GM12878 (cell line): ENCODE data around the gene RFX7. TPM values are rescaled to one million over a fixed set of nuclear protein-coding genes. Genes with fewer than 3 reads are reported as not detected.

ENCODE experiments used
- ATAC-seq: fragments of 200-7000 bp; cut with Tn5 transposase; 3 replicates; pipeline ENCODE4 v1.9.1; 2020; ENCODE audit warnings: mild to moderate bottlenecking, moderate library complexity
- BruUV-seq: library from RNA; stranded (reverse); fragments of 400-500 nt; replicated peaks from 2 replicates; lab custom pipeline; 2021; lab: Mats Ljungman, UMichigan
- CTCF ChIA-PET: fragments of 300-600 bp; sonication (Branson Sonifier 250); formaldehyde crosslinking; extraction: SDS; loops from one replicate; lab custom pipeline; 2021; ENCODE audit warnings: inconsistent platforms; lab: Yijun Ruan, JAX
- POLR2A ChIA-PET: fragments of 350-600 bp; formaldehyde crosslinking; extraction: SDS; loops from one replicate; lab custom pipeline; 2021; ENCODE audit warnings: inconsistent platforms; lab: Charles Lee
- RAD21 ChIA-PET: fragments of 300-600 bp; sonication (Branson Sonifier 250); formaldehyde crosslinking; loops from one replicate; lab custom pipeline; 2023; ENCODE audit warnings: antibody characterized with exemption; ENCODE audit not compliant: unreplicated experiment; lab: Charles Lee
- SMC1A ChIA-PET: fragments of 300-600 bp; sonication (Branson Sonifier 250); formaldehyde crosslinking; loops from one replicate; lab custom pipeline; 2023; ENCODE audit not compliant: unreplicated experiment, uncharacterized antibody; lab: Charles Lee
- DNase-seq: peaks from one replicate; pipeline ENCODE4 v3.0.0-alpha.2; 2011; ENCODE audit warnings: low read depth, low spot score
- FAIRE-seq: peaks from 3 replicates; lab custom pipeline; 2011; peaks lifted over from hg19 to GRCh38; lab: Jason Lieb, UNC
- H2AFZ ChIP-seq: 2 replicates; pipeline ENCODE4 v1.6.0; 2011; ENCODE audit warnings: low read depth, low read length, control low read depth; ENCODE audit not compliant: control insufficient read depth
- H3K27ac ChIP-seq: 2 replicates; pipeline ENCODE4 v1.5.1; 2011; ENCODE audit warnings: control low read depth; ENCODE audit not compliant: control insufficient read depth, insufficient read depth
- H3K27me3 ChIP-seq, 2 experiments: replicated peaks in 1 of 2; 2 replicates each; pipeline versions ENCODE4 v1.6.0 to v1.6.1; 2011; ENCODE audit warnings: low read length in 1 of 2; ENCODE audit not compliant: control insufficient read depth in 2 of 2, insufficient read depth in 2 of 2
- H3K36me3 ChIP-seq, 2 experiments: 2 replicates each; pipeline ENCODE4 v1.5.1; 2011; ENCODE audit warnings: low read length in 1 of 2; ENCODE audit not compliant: control insufficient read depth in 2 of 2, insufficient read depth in 2 of 2
- H3K4me1 ChIP-seq: 2 replicates; pipeline ENCODE4 v1.6.1; 2011; ENCODE audit warnings: mild to moderate bottlenecking, low read length, moderate library complexity, mixed read lengths; ENCODE audit not compliant: control insufficient read depth, insufficient read depth
- H3K4me2 ChIP-seq: 2 replicates; pipeline ENCODE4 v1.6.0; 2011; ENCODE audit warnings: control low read depth; ENCODE audit not compliant: control insufficient read depth, insufficient read depth
- H3K4me3 ChIP-seq: fragments of 200-600 bp; sonication (generic); 2 replicates; pipeline ENCODE4 v1.5.1; 2016
- H3K79me2 ChIP-seq: 2 replicates; pipeline ENCODE4 v1.6.0; 2011; ENCODE audit warnings: low read length; ENCODE audit not compliant: control insufficient read depth, insufficient read depth
- H3K9ac ChIP-seq: 2 replicates; pipeline ENCODE4 v1.8.0; 2011; ENCODE audit warnings: low read length, control low read depth, mixed read lengths; ENCODE audit not compliant: control insufficient read depth, insufficient read depth
- H3K9me3 ChIP-seq: replicated peaks from 3 replicates; pipeline ENCODE4 v1.5.1; 2011; ENCODE audit warnings: mild to moderate bottlenecking, low read length; ENCODE audit not compliant: control insufficient read depth, insufficient read depth
- H4K20me1 ChIP-seq: 2 replicates; pipeline ENCODE4 v1.6.0; 2011; ENCODE audit not compliant: control insufficient read depth, insufficient read depth
- GATAD2B ChIP-seq: fragments of 450-650 bp; conservative IDR thresholded peaks from 2 replicates; pipeline ENCODE4 v1.6.1; 2017; ENCODE audit warnings: low read depth, mild to moderate bottlenecking, moderate library complexity
- HDAC2 ChIP-seq: fragments of 200-600 bp; sonication (generic); IDR thresholded peaks from 2 replicates; pipeline ENCODE4 v1.6.1; 2017
- IKZF2 ChIP-seq, 2 experiments: fragments of 450-650 bp; IDR thresholded peaks; 2 replicates each; pipeline ENCODE4 v1.6.1; 2017; ENCODE audit warnings: mild to moderate bottlenecking in 2 of 2, moderate library complexity in 2 of 2
- KAT2A ChIP-seq: conservative IDR thresholded peaks from 2 replicates; pipeline ENCODE4 v1.6.1; 2011; ENCODE audit warnings: low read depth, low read length; ENCODE audit not compliant: control insufficient read depth
- KDM1A ChIP-seq: fragments of 200-600 bp; sonication (generic); IDR thresholded peaks from 2 replicates; pipeline ENCODE4 v1.6.1; 2016; ENCODE audit warnings: borderline replicate concordance
- MEF2A ChIP-seq: IDR thresholded peaks from 2 replicates; pipeline ENCODE4 v1.6.1; 2011; ENCODE audit warnings: low read depth, mild to moderate bottlenecking, low read length, moderate library complexity; ENCODE audit not compliant: insufficient read depth
- MTA3 ChIP-seq: IDR thresholded peaks from 2 replicates; pipeline ENCODE4 v1.6.1; 2012; ENCODE audit warnings: low read length, inconsistent platforms, borderline replicate concordance
- MYB ChIP-seq: fragments of 150-350 bp; IDR thresholded peaks from 2 replicates; pipeline ENCODE4 v1.6.1; 2014; ENCODE audit warnings: mild to moderate bottlenecking, low read depth, low read length, borderline replicate concordance
- NFYB ChIP-seq: IDR thresholded peaks from 2 replicates; pipeline ENCODE4 v1.6.1; 2011; ENCODE audit warnings: low read depth, mild to moderate bottlenecking, low read length, improper control_type of control experiment, moderate library complexity; ENCODE audit not compliant: insufficient read depth
- PAX5 ChIP-seq: IDR thresholded peaks from 2 replicates; pipeline ENCODE4 v1.6.1; 2011; ENCODE audit warnings: low read depth, low read length, borderline replicate concordance
- SIX5 ChIP-seq: IDR thresholded peaks from 2 replicates; pipeline ENCODE4 v1.6.1; 2011; ENCODE audit warnings: mild to moderate bottlenecking, low read depth, low read length, moderate library complexity; ENCODE audit not compliant: severe bottlenecking
- SMARCA5 ChIP-seq: fragments of 450-650 bp; IDR thresholded peaks from 2 replicates; pipeline ENCODE4 v1.6.1; 2017; ENCODE audit warnings: mild to moderate bottlenecking
- TCF12 ChIP-seq: IDR thresholded peaks from 2 replicates; pipeline ENCODE4 v1.6.1; 2011; ENCODE audit warnings: low read depth, mild to moderate bottlenecking, low read length
- ZNF274 ChIP-seq: IDR thresholded peaks from one replicate; pipeline ENCODE4 v1.8.0; 2011; ENCODE audit not compliant: insufficient read length, insufficient read depth
- ZNF622 ChIP-seq: fragments of 450-650 bp; IDR thresholded peaks from 2 replicates; pipeline ENCODE4 v1.6.1; 2017; ENCODE audit warnings: mild to moderate bottlenecking, inconsistent platforms
- WGBS: methylation state at CpG from one replicate; pipeline ENCODE4 v1.1.6; 2016; ENCODE audit warnings: low lambda C conversion rate; ENCODE audit not compliant: insufficient replicate concordance, insufficient coverage; ENCODE audit errors: missing lambda C conversion rate; 5-methylcytosine and 5-hydroxymethylcytosine counted together
- in situ Hi-C: fragments of 300-500 bp; cut with MboI; formaldehyde crosslinking; loops from 9 replicates; pipeline ENCODE4 v1.14.3; 2018; ENCODE audit warnings: mixed read lengths
- intact Hi-C: fragments of 100-400 bp; cut with micrococcal nuclease; formaldehyde crosslinking; loops from one replicate; pipeline ENCODE4 v1.14.2; 2022; ENCODE audit not compliant: unreplicated experiment
- polyA plus RNA-seq, 11 experiments: library from polyadenylated mRNA; depleted of rRNA in 4 of 11; unstranded in 6 of 11; stranded (reverse) in 5 of 11; fragments of >200 nt; fragmentation: Nextera tagmentation in 4 of 11; fragmentation: Illumina TruSeq in 1 of 11; extraction: Ambion mirVana in 4 of 11; extraction: Trizol in 1 of 11; gene quantifications; 1 replicate in 1 of 11; 2 replicates in 10 of 11; pipeline versions ENCODE4 v1.2.1 to v1.2.3, GENCODE V29; 2011 to 2016; ENCODE audit warnings: inconsistent platforms in 2 of 11, missing spikeins in 2 of 11, low read depth in 1 of 11
- total RNA-seq, 4 experiments: library from RNA; depleted of rRNA in 3 of 4; stranded (reverse); fragments of >200 nt in 3 of 4; fragmentation: Illumina TruSeq in 1 of 4; extraction: Trizol in 1 of 4; gene quantifications; 2 replicates each; pipeline versions ENCODE4 v1.2.1 to v1.2.3, GENCODE V29; 2013 to 2021
- TF ChIP-seq, protein P1 (sequence below): IDR thresholded peaks from 2 replicates; pipeline ENCODE4 v1.6.1; 2012; ENCODE audit warnings: low read depth, low read length, improper control_type of control experiment
- TF ChIP-seq, protein P2 (sequence below): fragments of 450-650 bp; formaldehyde crosslinking; IDR thresholded peaks from 2 replicates; pipeline ENCODE4 v1.4.0; 2022; ENCODE audit warnings: mild to moderate bottlenecking, moderate library complexity
- TF ChIP-seq, protein P3 (sequence below): IDR thresholded peaks from 2 replicates; pipeline ENCODE4 v1.6.1; 2011; ENCODE audit warnings: borderline replicate concordance, low read depth, mild to moderate bottlenecking, moderate library complexity, low read length; ENCODE audit not compliant: insufficient read depth, poor library complexity, severe bottlenecking

The RFX7 gene
- total and polyA plus RNA-seq, 10 of the 15 experiments (the other 5 are each of a cell fraction or from before 2014, with no cell fraction given) = 3.2 to 31.4 (median 10.7) TPM

DNA sequence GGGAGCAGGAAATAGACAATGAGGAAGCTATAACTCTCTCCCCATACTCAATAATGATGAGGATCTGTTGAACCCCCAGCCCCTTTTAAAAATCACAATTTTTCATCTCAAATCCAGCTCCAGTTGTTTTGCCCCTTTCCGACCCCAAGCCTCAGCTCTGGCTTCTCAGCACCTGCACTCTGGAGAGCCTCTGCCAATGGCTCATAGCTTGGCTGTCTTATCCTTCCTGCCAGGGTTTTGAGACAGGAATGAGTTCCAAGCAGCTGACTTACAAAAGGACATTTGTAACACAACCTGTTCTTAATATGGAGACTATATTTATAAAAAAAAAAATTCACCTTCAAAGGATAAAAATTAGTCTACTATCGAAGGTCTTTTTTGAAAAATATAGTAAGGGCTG lies 144.4 kb downstream of the RFX7 start (continued):
- TF ChIP-seq TCF12 (no peak), KDM1A (no peak), SIX5 (no peak), ZNF622 (no peak), HDAC2 (no peak)
- TF ChIP-seq, protein P1, sequence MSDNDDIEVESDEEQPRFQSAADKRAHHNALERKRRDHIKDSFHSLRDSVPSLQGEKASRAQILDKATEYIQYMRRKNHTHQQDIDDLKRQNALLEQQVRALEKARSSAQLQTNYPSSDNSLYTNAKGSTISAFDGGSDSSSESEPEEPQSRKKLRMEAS = no peak

DNA sequence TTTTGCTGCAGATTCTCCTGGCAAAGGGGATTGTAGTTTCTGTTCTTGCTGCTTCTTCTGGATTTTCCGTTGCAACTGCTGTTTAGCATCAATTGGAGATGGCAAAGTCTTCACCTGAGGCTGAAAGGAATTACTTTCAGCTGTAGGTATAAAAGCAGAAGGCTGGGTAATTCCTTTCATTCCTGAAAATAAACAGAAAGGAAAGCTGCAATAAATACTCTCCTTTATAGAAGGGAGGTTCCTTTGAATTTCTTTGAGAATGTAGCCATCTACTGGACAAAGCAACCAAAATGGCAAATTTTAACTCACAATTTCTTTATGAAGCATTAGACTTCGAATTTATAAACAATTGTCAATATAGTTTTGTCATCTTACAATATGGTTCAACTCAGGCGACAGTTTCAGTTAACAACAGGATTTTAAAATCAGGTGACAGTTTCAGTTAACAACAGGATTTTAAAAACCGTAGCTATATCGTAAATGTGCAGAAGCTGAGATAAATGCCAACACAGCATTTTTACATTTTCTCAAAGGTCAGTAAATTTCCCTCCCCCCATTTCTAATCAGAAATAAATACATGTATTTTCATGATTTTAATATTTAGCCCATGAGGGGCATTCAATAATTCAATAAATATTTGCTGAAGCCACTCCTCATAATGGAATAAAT lies 145.3 kb downstream of the RFX7 start:
- no peak for ATAC-seq
- ChIA-PET SMC1A (interaction anchor here (0.6 to 1.2 kb wide), 2 partner anchors 181 to 223 kb away, joined by 3 to 4 read pairs; no protein-coding TSS in a partner anchor), CTCF (interaction anchor here (1.4 kb wide), 1 partner anchor 147 kb away, joined by 3 read pairs; no protein-coding TSS in a partner anchor), RAD21 (no interaction called here), POLR2A (no interaction called here)
- WGBS = over 99% methylated on average over 5 of the region's 5 CpGs
- DNase-seq = no peak
- Histone ChIP-seq H2AFZ (no peak overlapping the region), H3K4me2 (no peak overlapping the region), H3K36me3 (peaks cover 16 to 34% of the 10 kb centered on the region in 2 experiments), H3K4me3 (no peak overlapping the region), H3K27ac (no peak overlapping the region), H4K20me1 (no peaks in the 10 kb centered on the region), H3K27me3 (no peaks in the 10 kb centered on the region), H3K4me1 (no peaks in the 10 kb centered on the region), H3K79me2 (no peaks in the 10 kb centered on the region), H3K9ac (no peak overlapping the region), H3K9me3 (no peaks in the 10 kb centered on the region)
- BruUV-seq = no TSS peak
- intact Hi-C loops = no loop called here
- FAIRE-seq = no peak
- in situ Hi-C loops = no loop called here
- TF ChIP-seq MYB = no peak
- TF ChIP-seq HDAC2 = no peak
- TF ChIP-seq KAT2A = no peak
- TF ChIP-seq MTA3 = no peak
- TF ChIP-seq, protein P2, sequence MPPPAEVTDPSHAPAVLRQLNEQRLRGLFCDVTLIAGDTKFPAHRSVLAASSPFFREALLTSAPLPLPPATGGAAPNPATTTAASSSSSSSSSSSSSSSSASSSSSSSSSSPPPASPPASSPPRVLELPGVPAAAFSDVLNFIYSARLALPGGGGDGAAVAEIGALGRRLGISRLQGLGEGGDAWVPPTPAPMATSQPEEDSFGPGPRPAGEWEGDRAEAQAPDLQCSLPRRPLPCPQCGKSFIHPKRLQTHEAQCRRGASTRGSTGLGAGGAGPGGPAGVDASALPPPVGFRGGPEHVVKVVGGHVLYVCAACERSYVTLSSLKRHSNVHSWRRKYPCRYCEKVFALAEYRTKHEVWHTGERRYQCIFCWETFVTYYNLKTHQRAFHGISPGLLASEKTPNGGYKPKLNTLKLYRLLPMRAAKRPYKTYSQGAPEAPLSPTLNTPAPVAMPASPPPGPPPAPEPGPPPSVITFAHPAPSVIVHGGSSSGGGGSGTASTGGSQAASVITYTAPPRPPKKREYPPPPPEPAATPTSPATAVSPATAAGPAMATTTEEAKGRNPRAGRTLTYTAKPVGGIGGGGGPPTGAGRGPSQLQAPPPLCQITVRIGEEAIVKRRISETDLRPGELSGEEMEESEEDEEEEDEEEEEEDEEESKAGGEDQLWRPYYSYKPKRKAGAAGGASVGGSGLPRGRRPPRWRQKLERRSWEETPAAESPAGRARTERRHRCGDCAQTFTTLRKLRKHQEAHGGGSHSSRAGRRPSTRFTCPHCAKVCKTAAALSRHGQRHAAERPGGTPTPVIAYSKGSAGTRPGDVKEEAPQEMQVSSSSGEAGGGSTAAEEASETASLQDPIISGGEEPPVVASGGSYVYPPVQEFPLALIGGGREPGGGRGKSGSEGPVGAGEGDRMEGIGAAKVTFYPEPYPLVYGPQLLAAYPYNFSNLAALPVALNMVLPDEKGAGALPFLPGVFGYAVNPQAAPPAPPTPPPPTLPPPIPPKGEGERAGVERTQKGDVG (CRISPR knock-in tag) = no peak
- no peak for TF ChIP-seq PAX5
- no peak for TF ChIP-seq ZNF274
- TF ChIP-seq SMARCA5 = no peak
- TF ChIP-seq, protein P3, sequence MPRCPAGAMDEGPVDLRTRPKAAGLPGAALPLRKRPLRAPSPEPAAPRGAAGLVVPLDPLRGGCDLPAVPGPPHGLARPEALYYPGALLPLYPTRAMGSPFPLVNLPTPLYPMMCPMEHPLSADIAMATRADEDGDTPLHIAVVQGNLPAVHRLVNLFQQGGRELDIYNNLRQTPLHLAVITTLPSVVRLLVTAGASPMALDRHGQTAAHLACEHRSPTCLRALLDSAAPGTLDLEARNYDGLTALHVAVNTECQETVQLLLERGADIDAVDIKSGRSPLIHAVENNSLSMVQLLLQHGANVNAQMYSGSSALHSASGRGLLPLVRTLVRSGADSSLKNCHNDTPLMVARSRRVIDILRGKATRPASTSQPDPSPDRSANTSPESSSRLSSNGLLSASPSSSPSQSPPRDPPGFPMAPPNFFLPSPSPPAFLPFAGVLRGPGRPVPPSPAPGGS = no peak
- TF ChIP-seq GATAD2B = no peak
- TF ChIP-seq MEF2A = no peak
- TF ChIP-seq IKZF2 (IDR thresholded peaks at IDR 0.05) = no peak
- no peak for TF ChIP-seq NFYB
